H1 (cell line): ENCODE data around the gene BZW1.

Source experiments
- CTCF ChIP-seq, 3 experiments: IDR thresholded peaks; 1 replicate in 2 of 3; 2 replicates in 1 of 3; pipeline versions ENCODE4 v1.5.1 to v1.6.1; 2011; ENCODE audit warnings: low read length in 3 of 3, mild to moderate bottlenecking in 3 of 3, inconsistent platforms in 2 of 3, low read depth in 1 of 3, moderate library complexity in 1 of 3; ENCODE audit not compliant: insufficient read depth in 1 of 3; ENCODE audit errors: control extremely low read depth in 1 of 3
- EZH2 ChIP-seq: fragments of 200-600 bp; sonication (generic); IDR thresholded peaks from 2 replicates; pipeline ENCODE4 v1.7.1; 2012; ENCODE audit warnings: low read depth, mild to moderate bottlenecking, moderate library complexity, low read length, inconsistent platforms; ENCODE audit not compliant: severe bottlenecking
- HDAC2 ChIP-seq, 2 experiments: fragments of 300-600 bp in 1 of 2; sonication (generic) in 1 of 2; IDR thresholded peaks; 2 replicates each; pipeline ENCODE4 v1.6.1; 2011 to 2012; ENCODE audit warnings: low read depth in 2 of 2, low read length in 2 of 2, mild to moderate bottlenecking in 2 of 2, moderate library complexity in 2 of 2, borderline replicate concordance in 1 of 2, inconsistent platforms in 1 of 2

DNA sequence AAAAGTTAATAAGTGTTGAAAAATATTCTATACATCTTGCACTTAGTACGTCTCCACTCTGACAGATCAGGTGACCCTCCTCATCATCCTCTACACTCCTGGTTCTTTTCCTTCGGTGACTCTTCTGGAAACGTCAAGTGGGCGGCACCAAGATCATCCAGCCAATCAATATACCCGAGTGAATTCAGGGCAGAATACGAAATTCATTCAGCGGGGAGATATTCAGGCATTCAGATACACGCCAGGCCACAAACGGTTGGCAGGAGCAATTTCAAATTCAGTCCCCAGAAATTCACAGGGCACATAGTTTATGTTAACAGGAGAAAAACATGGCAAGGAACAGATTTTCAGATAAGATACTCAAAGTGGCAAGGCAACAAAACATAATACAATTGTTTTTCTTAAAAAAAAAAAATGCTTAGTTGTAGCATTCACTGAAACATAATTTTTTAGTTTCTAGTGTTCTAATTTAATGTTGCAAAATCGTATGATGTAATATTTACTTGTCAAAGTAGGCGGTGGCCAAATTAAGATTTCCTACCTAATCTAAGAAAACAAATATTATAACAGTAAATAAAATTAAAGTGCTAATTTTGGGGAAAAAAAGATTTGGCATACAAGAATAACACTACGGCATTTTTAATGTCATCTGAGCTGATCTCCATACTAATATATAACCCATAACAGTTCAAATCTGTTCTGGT lies 48.5 kb downstream of the BZW1 start:
- no peak for TF ChIP-seq HDAC2 (IDR thresholded peaks at IDR 0.05; ENCODE audit: borderline replicate concordance in 1 of 2, low read depth in 2 of 2, low read length in 2 of 2)
- TF ChIP-seq CTCF (IDR thresholded peaks at IDR 0.05; ENCODE audit: control extremely low read depth in 1 of 3, insufficient read depth in 1 of 3, low read depth in 1 of 3, low read length in 3 of 3) = no peak
- TF ChIP-seq EZH2 = no peak
